ENCODE measurements around the gene CCDC88C. TPM values are rescaled to one million over a fixed set of nuclear protein-coding genes. Genes with fewer than 3 reads are reported as not detected.

The CCDC88C gene
- polyA plus RNA-seq, 1 donor (not counting 4 experiments of a cell fraction or from before 2014, with no cell fraction given) = 2.4 TPM

DNA sequence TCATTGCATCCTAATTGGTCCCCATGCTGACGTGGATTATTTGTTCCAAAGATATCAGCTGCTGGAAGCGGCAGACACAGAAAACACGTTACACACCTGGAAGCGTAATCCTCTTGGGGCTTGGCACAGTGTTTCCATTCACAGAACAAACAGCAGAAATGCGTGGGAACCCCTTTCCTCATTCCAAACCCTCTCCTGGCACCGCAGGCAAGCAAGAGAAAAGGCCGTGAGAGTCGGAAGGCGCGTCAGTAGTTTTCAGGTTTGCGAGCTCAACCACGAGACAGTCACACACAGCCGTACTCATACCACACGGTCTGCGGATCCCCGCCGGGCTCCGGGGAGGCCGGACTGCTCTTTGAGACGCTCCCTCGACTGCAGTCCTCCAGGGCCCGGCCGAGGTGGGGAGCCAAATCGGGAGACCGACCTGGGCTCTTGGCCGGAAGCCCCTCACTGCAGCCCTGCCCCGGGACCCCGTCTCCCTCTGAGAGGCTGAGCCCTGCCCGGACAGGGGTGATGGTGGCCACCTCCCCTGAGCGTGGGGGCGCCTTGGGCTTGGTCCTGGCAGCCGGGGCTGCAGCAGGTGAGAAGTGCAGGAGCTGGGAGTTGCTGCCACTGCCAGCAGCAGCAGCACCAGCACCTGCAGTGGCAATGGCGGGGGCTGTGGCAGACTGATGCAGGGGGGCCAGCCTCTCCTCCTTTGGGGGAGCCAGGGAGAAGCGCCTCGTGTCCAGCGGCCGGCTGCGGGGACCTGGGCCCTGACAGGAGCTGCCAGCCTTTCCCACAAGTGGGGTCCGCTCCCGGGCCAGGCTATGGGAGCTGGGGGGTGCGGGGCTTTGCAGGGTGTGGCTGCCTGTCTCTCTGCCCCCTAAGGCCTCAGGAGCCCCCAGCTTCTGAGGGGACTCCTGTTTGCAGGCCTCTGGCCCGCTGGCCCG lies 145.0 kb downstream of the CCDC88C start:
- no peaks in the 10 kb centered on the region for H3K79me2 ChIP-seq (ENCODE audit: control insufficient read depth, insufficient read depth, low read length)
- no peak for FAIRE-seq
- dilution Hi-C loops (cut with MboI; ENCODE audit: extremely low pct_ligation_motif_present, low sequenced_read_pairs) = no loop called here

DNA sequence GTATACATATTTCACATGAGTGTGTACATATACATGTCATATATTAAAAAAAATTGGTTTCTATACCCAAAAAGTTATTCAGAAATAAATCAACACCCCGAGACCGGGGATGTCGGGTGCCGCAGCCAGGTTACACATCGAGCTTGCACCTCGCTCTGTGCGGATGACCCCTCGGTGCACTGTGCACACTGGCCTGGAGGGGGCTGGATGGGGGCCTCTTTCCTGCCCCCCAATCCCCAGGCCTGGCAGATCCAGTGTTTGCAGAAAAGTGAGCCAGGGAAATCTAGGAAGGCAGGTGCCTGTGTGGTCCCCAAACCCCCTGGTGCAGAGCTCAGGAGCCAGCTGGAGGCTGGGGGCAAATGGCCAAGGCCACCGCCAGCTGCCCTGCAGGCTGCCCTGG lies 146.0 kb downstream of the CCDC88C start:
- Histone ChIP-seq H3K9me1 (ENCODE audit: control insufficient read depth, extremely low read depth, insufficient read depth, low read length) (no peaks in the 10 kb centered on the region), H3K36me3 (ENCODE audit: control insufficient read depth in 2 of 2, extremely low read depth in 1 of 2, insufficient read depth in 2 of 2, low read length in 2 of 2) (no peaks in the 10 kb centered on the region), H4K20me1 (ENCODE audit: control insufficient read depth, extremely low read depth, insufficient read depth, low read length) (no peaks in the 10 kb centered on the region), H3K4me1 (ENCODE audit: control insufficient read depth, extremely low read depth, insufficient read depth, low read length) (peaks cover 6% of the 10 kb centered on the region), H3K27ac (ENCODE audit: control insufficient read depth, insufficient read depth, low read length) (no peak overlapping the region), H3K4me2 (ENCODE audit: control insufficient read depth, extremely low read depth, insufficient read depth, low read depth, low read length) (no peak overlapping the region), H3K4me3 (ENCODE audit: control insufficient read depth in 2 of 3, extremely low read depth in 1 of 3, insufficient read depth in 2 of 3, low read depth in 1 of 3, low read length in 3 of 3) (no peak overlapping the region), H3K9ac (ENCODE audit: control insufficient read depth, extremely low read depth, insufficient read depth, low read length) (no peak overlapping the region), H3K9me3 (ENCODE audit: control insufficient read depth, low read depth, low read length) (no peaks in the 10 kb centered on the region), H2AFZ (ENCODE audit: control insufficient read depth, low read length) (no peak overlapping the region), H3K79me2 (ENCODE audit: control insufficient read depth, insufficient read depth, low read length) (no peaks in the 10 kb centered on the region), H3K27me3 (ENCODE audit: control insufficient read depth, extremely low read depth, insufficient read depth, low read length) (no peaks in the 10 kb centered on the region)
- dilution Hi-C loops (cut with MboI; ENCODE audit: extremely low pct_ligation_motif_present, low sequenced_read_pairs) = no loop called here
- DNase-seq (ENCODE audit: low read depth, low spot score) (no peak), FAIRE-seq (no peak)
- no peak for TF ChIP-seq EZH2 (IDR thresholded peaks at IDR 0.05; ENCODE audit: low read length)

More for the DNA sequence above, 145.0 kb downstream of the CCDC88C start:
- H3K27me3 ChIP-seq (ENCODE audit: control insufficient read depth, extremely low read depth, insufficient read depth, low read length) = no peaks in the 10 kb centered on the region
- no peak overlapping the region for H3K27ac ChIP-seq (ENCODE audit: control insufficient read depth, insufficient read depth, low read length)
- H3K4me1 ChIP-seq (ENCODE audit: control insufficient read depth, extremely low read depth, insufficient read depth, low read length) = peaks cover 11% of the 10 kb centered on the region
- H3K9ac ChIP-seq (ENCODE audit: control insufficient read depth, extremely low read depth, insufficient read depth, low read length) = no peak overlapping the region
- no peak overlapping the region for H2AFZ ChIP-seq (ENCODE audit: control insufficient read depth, low read length)
- no peaks in the 10 kb centered on the region for H4K20me1 ChIP-seq (ENCODE audit: control insufficient read depth, extremely low read depth, insufficient read depth, low read length)
- no peak for TF ChIP-seq EZH2 (IDR thresholded peaks at IDR 0.05; ENCODE audit: low read length)
- TF ChIP-seq, protein P1, sequence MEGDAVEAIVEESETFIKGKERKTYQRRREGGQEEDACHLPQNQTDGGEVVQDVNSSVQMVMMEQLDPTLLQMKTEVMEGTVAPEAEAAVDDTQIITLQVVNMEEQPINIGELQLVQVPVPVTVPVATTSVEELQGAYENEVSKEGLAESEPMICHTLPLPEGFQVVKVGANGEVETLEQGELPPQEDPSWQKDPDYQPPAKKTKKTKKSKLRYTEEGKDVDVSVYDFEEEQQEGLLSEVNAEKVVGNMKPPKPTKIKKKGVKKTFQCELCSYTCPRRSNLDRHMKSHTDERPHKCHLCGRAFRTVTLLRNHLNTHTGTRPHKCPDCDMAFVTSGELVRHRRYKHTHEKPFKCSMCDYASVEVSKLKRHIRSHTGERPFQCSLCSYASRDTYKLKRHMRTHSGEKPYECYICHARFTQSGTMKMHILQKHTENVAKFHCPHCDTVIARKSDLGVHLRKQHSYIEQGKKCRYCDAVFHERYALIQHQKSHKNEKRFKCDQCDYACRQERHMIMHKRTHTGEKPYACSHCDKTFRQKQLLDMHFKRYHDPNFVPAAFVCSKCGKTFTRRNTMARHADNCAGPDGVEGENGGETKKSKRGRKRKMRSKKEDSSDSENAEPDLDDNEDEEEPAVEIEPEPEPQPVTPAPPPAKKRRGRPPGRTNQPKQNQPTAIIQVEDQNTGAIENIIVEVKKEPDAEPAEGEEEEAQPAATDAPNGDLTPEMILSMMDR (optimal IDR thresholded peaks at IDR 0.05 in 1 of 3, IDR thresholded peaks at IDR 0.05 in 1 of 3, conservative IDR thresholded peaks at IDR 0.05 in 1 of 3; ENCODE audit: extremely low read depth in 1 of 3, insufficient read depth in 2 of 3, low read length in 3 of 3) = no peak
- H3K9me1 ChIP-seq (ENCODE audit: control insufficient read depth, extremely low read depth, insufficient read depth, low read length) = no peaks in the 10 kb centered on the region
- DNase-seq (ENCODE audit: low read depth, low spot score) = no peak
- no peak overlapping the region for H3K4me2 ChIP-seq (ENCODE audit: control insufficient read depth, extremely low read depth, insufficient read depth, low read depth, low read length)
- no peak overlapping the region for H3K4me3 ChIP-seq (ENCODE audit: control insufficient read depth in 2 of 3, extremely low read depth in 1 of 3, insufficient read depth in 2 of 3, low read depth in 1 of 3, low read length in 3 of 3)
- no peaks in the 10 kb centered on the region for H3K9me3 ChIP-seq (ENCODE audit: control insufficient read depth, low read depth, low read length)
- H3K36me3 ChIP-seq (ENCODE audit: control insufficient read depth in 2 of 2, extremely low read depth in 1 of 2, insufficient read depth in 2 of 2, low read length in 2 of 2) = no peaks in the 10 kb centered on the region

All from keratinocyte (primary cell).